A549 treated with AZD2906 at 1 μM for 4 hours (cell line): Measurements from ENCODE around the gene MYOM1. TPM values are rescaled to one million over a fixed set of nuclear protein-coding genes. Genes with fewer than 3 reads are reported as not detected.

ENCODE experiments used
- total RNA-seq: library from RNA; stranded (reverse); fragments of 200-300 nt; extraction: Qiagen RNA extraction; gene quantifications from 5 replicates; pipeline ENCODE4 v1.2.3, GENCODE V29; 2022

Gene MYOM1
- total RNA-seq, result 0.10 to 0.32 TPM (median 0.13 TPM) in 5 replicates

DNA sequence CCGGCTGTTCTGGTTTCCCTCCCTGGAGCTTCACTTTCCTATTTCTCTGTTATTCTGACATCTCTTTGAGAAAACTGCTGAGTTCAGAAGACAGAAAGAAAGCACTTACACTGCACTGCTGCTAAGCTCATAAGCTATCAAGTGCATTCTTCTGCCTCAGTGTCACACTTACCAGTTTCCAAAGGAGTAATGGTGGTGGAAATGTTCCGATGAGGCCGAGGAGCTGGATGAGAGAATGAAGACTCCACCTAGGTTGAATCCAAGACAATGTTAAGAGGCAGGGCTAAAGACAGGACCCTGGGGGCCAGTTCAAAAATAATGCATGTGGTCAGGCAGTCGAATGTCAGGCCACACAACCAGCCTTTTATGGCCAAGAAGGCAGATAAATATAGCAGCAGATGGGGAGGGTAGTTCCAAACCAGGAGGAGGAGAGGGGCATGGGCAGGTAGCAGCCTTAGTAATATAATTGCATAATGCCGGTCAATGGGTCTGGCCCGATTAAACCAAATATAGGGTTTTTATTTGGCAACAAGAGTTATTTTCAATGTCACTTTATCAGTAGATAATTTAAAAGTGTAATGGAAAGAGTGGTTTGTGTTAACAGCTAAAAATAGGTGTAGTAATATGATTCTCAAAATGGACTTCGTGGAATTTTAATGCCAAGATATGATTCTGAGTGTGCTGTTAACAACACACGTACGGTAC is at the start of gene MYOM1:
MYOM1 (minus strand) TSS at position 338 of the 705 bp plus-strand sequence. CDS start 4,745 bp downstream, outside the sequence.

DNA sequence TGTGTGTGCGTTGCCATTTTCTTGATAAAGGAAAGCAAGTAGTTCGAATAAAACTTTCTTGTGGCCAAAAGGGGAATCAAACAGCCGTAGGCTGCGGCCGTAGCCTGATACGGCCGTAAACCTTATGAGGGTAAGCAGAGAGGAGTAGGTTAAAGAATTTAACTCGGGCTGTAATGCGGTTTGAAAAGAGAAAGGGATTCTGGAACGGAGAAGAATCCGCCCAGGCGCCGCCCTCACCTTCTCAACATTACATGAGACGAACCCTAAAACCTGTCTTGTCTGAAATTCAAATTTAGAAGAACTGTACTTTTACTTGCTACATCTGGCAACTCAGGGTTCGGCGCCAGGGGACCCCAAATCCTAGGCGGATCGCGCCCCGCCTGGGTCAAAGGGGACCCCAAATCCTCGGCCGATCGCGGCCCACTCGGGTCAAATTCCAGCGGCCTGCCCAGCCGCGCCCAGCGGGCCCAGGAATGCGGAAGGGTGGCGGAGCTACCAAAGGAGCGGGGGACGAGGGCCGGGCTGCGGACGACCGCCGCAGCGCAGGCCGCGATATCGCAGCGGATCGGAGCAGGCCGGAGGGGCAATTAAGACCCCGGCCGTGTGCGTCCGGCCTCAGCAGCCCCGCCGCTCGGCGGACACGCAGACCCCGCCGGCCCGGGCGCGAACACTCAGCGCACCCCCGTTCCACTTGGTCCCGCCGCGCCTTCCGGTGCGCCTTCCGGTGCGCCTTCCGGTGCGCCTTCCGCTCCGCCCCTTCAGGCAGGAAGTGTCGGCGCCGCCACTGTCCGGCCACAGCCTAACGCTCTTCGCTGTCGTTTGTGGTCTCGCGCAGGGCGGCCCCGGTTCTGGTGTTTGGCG is 41.8 kb upstream of the MYOM1 start, which contains the start of gene MYL12B:
MYL12B (plus strand) TSS at position 761 of the 861 bp plus-strand sequence. CDS start 10,766 bp downstream, outside the sequence.

DNA sequence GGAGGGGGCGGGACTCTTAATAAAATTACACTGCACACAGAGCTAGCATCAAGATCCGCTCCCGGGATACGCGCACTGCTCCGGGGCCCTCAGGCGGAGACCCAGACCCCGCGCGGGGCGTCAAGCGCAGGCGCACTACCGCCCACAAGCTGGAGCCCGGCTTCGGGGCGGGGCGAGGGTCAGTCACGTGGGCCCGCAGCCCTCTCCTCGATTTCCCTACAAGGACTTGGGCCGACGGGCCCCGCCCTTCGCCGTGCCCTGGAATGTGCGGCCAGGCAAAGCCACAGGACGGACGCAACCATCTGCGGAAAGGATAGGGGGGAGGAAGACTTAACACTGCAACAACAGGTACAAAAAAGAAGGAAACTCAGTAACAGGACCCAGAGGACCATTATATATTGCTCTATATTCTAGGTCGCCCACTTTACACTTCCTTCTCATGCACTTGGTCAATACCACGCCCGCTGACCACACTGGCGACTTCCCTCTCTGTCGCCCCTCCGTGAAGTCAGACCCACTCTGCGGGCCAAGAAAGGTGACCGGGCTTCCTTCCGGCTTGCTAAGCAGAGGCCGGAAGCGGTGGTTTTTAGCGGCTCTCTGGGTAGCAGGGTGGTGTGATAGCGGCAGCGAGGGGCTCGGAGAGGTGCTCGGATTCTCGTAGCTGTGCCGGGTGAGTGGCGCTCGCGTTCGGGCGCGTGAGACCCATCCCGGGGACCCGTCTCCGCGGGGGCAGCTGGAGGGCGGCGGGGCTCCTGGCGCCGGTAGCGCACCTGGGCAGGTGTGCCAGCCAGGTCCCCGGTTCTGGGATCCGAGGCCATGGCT is 27.7 kb upstream of the MYOM1 start, which contains the start of gene MYL12A:
MYL12A (plus strand) TSS at position 562 of the 822 bp plus-strand sequence. CDS start 5,447 bp downstream, outside the sequence.

Other genes starting within 250 kb of the MYOM1 start
- 17.1 to 19.6 TPM (median 19.0 TPM) in 5 replicates for gene LPIN2, start 206.8 kb downstream of the MYOM1 start, total RNA-seq
- 283 to 348 TPM (median 319 TPM) in 5 replicates for gene MYL12A, start 27.8 kb upstream of the MYOM1 start, total RNA-seq
- 374 to 398 TPM (median 388 TPM) in 5 replicates for gene MYL12B, start 42.2 kb upstream of the MYOM1 start, total RNA-seq
- gene TGIF1, start 230.2 kb upstream of the MYOM1 start, total RNA-seq, result 63.2 to 97.3 TPM (median 85.7 TPM) in 5 replicates